HG02943 (cell line): ENCODE data around the gene PRAMEF25.
"Not testable (repeated sequence)": the region's sequence is repeated elsewhere in the genome, so short reads cannot be mapped to it uniquely, and the experiment has no call there.

Source experiments
- ATAC-seq: cut with Tn5 transposase; IDR thresholded peaks from one replicate; pipeline ENCODE4 v1.9.1; 2021; ENCODE audit warnings: mild to moderate bottlenecking, low read depth, moderate library complexity; ENCODE audit not compliant: unreplicated experiment

PRAMEF25 gene

GRCh38 chr1:13070474-13070873, at the start of gene PRAMEF25:
Gene PRAMEF25, plus strand, starts transcription at chr1:13070774. Its CDS starts 2,920 bp downstream, at chr1:13073694.
- not testable (repeated sequence) for ATAC-seq

- ATAC-seq, result not testable (repeated sequence)
Observed at GRCh38 chr1:13056475-13056874, 14.1 kb upstream of the PRAMEF25 start, which contains the start of gene PRAMEF27. Gene PRAMEF27, minus strand, starts transcription at chr1:13056575. Its CDS starts 2,916 bp downstream, at chr1:13053659.

- ATAC-seq, result not testable (repeated sequence)
Observed at GRCh38 chr1:13116754-13117153, 46.2 kb downstream of the PRAMEF25 start, which contains the start of gene HNRNPCL2. Gene HNRNPCL2, minus strand, starts transcription at chr1:13116854. Its CDS starts 454 bp downstream, at chr1:13116400.
